ENCODE data around the gene C3orf52.

Gene C3orf52

GRCh38 chr3:112119962-112120836, 34.0 kb downstream of the C3orf52 start:
- no peak for DNase-seq (ENCODE audit: low spot score)

- DNase-seq (ENCODE audit: low spot score) = no peak
These were observed 35.7 kb downstream of the C3orf52 start for GRCh38 chr3:112121577-112122547.

GRCh38 chr3:112122870-112123269, 36.7 kb downstream of the C3orf52 start:
- DNase-seq (ENCODE audit: low spot score) = no peak

GRCh38 chr3:112123548-112123947, 37.4 kb downstream of the C3orf52 start:
- no peak for DNase-seq (ENCODE audit: low spot score)

GRCh38 chr3:112124907-112125607, 38.9 kb downstream of the C3orf52 start:
- no peak for DNase-seq (ENCODE audit: low spot score)

- no peak for DNase-seq (ENCODE audit: low spot score)
These were observed 40.3 kb downstream of the C3orf52 start for GRCh38 chr3:112126511-112126911.

- DNase-seq (ENCODE audit: low spot score) = no peak
These were observed 41.6 kb downstream of the C3orf52 start for GRCh38 chr3:112127522-112128494.

- DNase-seq (ENCODE audit: low spot score) = no peak
These were observed 42.9 kb downstream of the C3orf52 start for GRCh38 chr3:112128843-112129727.

- DNase-seq (ENCODE audit: low spot score) = no peak
These were observed 43.9 kb downstream of the C3orf52 start for GRCh38 chr3:112129925-112130637.

- no peak for DNase-seq (ENCODE audit: low spot score)
These were observed 44.4 kb downstream of the C3orf52 start for GRCh38 chr3:112130638-112130993.

GRCh38 chr3:112131111-112131510, 44.9 kb downstream of the C3orf52 start:
- DNase-seq (ENCODE audit: low spot score) = no peak

GRCh38 chr3:112132088-112132487, 45.9 kb downstream of the C3orf52 start:
- DNase-seq (ENCODE audit: low spot score) = no peak

GRCh38 chr3:112132554-112132953, 46.4 kb downstream of the C3orf52 start:
- DNase-seq (ENCODE audit: low spot score) = no peak

GRCh38 chr3:112132975-112133448, 46.8 kb downstream of the C3orf52 start, which contains the start of gene GCSAM:
Gene GCSAM (minus strand): TSS chr3:112133248. CDS start chr3:112133120, 128 bp downstream.
- peak; percentile 67 for DNase-seq (ENCODE audit: low spot score)

GRCh38 chr3:112133626-112134334, 47.6 kb downstream of the C3orf52 start:
- no peak for DNase-seq (ENCODE audit: low spot score)

- no peak for DNase-seq (ENCODE audit: low spot score)
These were observed 48.3 kb downstream of the C3orf52 start for GRCh38 chr3:112134335-112135124.

GRCh38 chr3:112136046-112136445, 49.9 kb downstream of the C3orf52 start:
- DNase-seq (ENCODE audit: low spot score) = no peak
